ENCODE data around the gene ZNF503. TPM values are rescaled to one million over a fixed set of nuclear protein-coding genes. Genes with fewer than 3 reads are reported as not detected.
A peak's percentile ranks its signal among the peaks of the same experiment; 100 is the strongest.

The ZNF503 gene
- under 1 TPM; 0.11 to 0.21 TPM for total RNA-seq

DNA sequence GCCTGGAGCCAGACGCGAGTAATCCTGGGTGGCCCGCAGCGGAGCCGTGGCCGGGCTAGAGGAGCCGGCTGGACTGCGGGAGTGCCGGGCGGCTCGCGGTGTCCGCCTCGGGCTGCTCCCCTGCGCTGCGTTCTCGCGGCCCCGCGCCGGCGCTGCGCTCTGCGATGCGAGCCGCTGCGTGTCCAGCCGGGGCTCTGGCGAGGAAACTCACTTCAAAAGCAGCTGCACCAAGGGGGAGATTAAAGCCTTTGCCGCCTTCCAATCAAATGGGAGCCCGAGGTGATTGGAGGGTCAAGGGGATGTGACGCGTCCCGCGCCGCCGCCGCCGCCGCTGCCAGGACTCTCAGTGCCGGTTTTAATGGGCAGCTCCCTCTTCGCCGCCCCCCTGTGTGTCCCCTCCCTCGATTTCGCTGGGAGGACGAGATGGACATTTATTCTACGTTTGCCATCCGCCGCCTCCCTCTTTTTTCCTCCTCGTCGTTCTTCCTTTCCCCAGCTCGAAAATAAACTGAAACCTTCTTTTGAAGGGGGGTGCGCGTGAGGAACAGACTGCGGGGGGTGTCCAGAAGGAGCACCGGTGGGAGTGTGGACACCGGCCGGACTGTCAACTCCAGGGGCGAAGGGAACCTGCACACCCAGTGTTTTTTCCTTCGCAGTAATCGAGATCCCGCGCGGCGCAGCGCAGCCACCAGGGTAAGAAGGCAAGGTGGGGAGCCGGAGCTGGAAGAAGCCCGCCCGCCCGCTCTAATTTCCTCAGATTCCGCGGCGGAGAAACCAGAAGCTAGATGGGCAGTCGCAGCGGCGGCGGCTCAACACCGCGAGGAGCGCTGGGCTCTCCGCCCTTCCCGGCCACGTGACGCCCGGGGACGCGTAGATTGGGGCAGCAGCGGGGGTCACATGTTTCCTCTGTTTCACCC is at the start of gene ZNF503:
TSS of gene ZNF503 (minus strand) at position 196 of the 917 bp plus-strand sequence. CDS start 345 bp downstream, outside the sequence.
- DNase-seq (ENCODE audit: low spot score) (no peak), ATAC-seq (peak; percentile 72 to 80)
- H3K9me3 Mint-ChIP-seq: no peaks in the 10 kb centered on the region
- H3K36me3 Mint-ChIP-seq: no peaks in the 10 kb centered on the region
- peaks cover 43 to 53% of the 10 kb centered on the region in 2 donors for H3K27me3 Mint-ChIP-seq
- no peak within 1 kb of the TSS for H3K27ac Mint-ChIP-seq
- H3K4me1 Mint-ChIP-seq (ENCODE audit: low read depth in 2 of 2): peaks cover 15 to 24% of the 10 kb centered on the region in 2 donors
- peak within 1 kb of the TSS; percentile 85 for H3K4me3 Mint-ChIP-seq

DNA sequence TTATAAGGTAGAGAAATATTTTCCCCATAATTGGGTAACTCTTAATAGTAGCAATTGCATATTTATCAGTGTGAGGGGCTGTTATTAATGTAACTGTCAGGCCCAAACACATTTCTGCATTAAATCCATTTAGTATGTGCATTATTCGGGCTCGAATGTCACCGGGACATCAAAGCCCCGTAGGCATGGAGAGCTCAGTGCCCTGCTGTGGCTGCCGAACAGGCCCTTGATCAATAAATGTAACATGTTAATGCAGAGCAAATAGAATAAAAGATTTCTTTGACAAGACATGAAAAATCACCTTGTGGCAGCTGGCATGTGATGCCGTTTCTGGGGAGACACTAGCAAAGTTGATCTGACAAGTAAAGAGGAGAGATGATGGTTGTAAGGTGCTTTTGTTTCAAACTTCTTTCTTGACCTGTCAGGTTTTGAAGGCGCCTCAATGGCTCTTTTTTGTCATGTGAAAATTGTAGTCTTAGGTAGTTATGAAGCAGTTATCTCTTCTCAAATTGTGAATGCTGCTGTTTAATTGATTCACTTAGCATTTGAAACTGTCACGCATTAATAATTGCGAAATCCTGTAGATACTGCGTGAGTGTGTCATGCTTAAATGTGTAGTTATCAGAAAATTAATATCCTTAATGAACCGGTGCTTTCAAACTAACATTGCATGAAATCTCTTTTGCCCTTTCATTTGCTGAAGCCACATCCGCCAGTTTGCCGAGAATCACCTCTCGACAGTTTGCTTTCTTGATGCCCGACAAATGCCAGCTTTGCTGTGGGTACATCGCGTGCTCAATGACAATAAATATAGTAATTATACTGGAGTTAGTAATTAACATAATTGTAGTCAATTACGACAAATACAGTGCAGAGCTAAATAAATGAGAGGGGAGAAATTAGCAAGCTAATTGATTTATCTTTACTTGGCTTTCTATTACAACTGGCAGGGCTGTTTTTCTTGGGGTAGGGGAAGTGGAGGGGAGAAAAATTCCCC is 49.4 kb upstream of the ZNF503 start:
- Mint-ChIP-seq H3K4me1 (ENCODE audit: low read depth in 2 of 2) (no peaks in the 10 kb centered on the region), H3K36me3 (peaks cover 8% of the 10 kb centered on the region), H3K4me3 (no peak overlapping the region), H3K9me3 (peaks cover 4% of the 10 kb centered on the region), H3K27me3 (peaks cover 7% of the 10 kb centered on the region in 2 donors), H3K27ac (no peak overlapping the region)
- DNase-seq (ENCODE audit: low spot score) (no peak), ATAC-seq (no peak)

DNA sequence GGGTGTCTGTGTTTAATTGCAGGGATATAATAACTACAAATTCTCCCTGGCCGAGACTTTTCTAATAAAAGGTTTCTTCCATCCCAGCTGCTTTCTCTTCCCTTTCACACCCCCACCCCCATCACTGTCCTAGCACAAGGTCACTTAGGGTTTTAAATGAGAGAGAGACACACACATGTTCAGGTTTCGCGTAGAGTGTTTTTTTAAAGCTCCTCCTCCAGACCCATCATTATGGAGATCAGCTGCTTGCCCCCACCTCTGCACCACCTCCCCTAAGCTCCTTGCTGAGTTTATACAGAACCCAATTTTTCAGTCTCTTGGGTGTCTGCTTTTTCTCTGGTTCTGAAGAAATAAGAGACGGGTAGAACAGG is 48.5 kb upstream of the ZNF503 start:
- Mint-ChIP-seq H3K9me3 (peaks cover 4% of the 10 kb centered on the region), H3K27ac (no peak overlapping the region), H3K4me3 (no peak overlapping the region), H3K36me3 (peaks cover 8% of the 10 kb centered on the region), H3K4me1 (ENCODE audit: low read depth in 2 of 2) (no peaks in the 10 kb centered on the region), H3K27me3 (peaks cover 7% of the 10 kb centered on the region in 2 donors)
- DNase-seq (ENCODE audit: low spot score) (no peak), ATAC-seq (no peak)

- Mint-ChIP-seq H3K4me3 (no peak overlapping the region), H3K27ac (no peak overlapping the region), H3K9me3 (peaks cover 4% of the 10 kb centered on the region), H3K4me1 (ENCODE audit: low read depth in 2 of 2) (no peaks in the 10 kb centered on the region), H3K36me3 (peaks cover 8% of the 10 kb centered on the region), H3K27me3 (peaks cover 7% of the 10 kb centered on the region in 2 donors)
- DNase-seq (ENCODE audit: low spot score): no peak
- no peak for ATAC-seq
Observed at GRCh38 chr10:75449382-75450074, 48.0 kb upstream of the ZNF503 start.

DNA sequence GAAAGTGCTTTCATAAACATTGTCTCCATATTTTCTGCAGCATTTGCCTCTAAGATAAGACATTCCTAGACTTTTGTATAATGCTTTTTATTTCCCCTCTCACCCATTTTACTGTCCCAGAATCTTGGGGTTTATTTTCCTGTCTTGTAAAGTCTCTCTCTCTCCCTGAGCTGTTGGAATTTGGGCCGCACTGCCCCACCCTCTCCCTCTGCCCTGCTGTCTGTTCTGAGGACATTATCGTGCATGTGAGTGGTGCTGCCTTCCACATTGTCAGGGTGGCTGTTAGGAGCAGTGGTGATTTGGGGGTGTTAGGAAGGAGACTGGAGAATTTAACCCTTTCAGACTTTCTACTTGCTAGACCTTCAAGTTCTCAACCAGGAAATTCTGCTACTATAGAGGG is 46.6 kb upstream of the ZNF503 start:
- no peak overlapping the region for H3K4me3 Mint-ChIP-seq
- peaks cover 7% of the 10 kb centered on the region in 2 donors for H3K27me3 Mint-ChIP-seq
- H3K27ac Mint-ChIP-seq: no peak overlapping the region
- ATAC-seq: no peak
- DNase-seq (ENCODE audit: low spot score): no peak
- H3K4me1 Mint-ChIP-seq (ENCODE audit: low read depth in 2 of 2): no peaks in the 10 kb centered on the region
- H3K36me3 Mint-ChIP-seq: peaks cover 17% of the 10 kb centered on the region
- peaks cover 4% of the 10 kb centered on the region for H3K9me3 Mint-ChIP-seq

GRCh38 chr10:75446508-75446907 is 44.9 kb upstream of the ZNF503 start:
- H3K27ac Mint-ChIP-seq: no peak overlapping the region
- no peak for ATAC-seq
- H3K4me1 Mint-ChIP-seq (ENCODE audit: low read depth in 2 of 2): no peaks in the 10 kb centered on the region
- H3K36me3 Mint-ChIP-seq: peaks cover 28% of the 10 kb centered on the region
- H3K9me3 Mint-ChIP-seq: peaks cover 7% of the 10 kb centered on the region
- DNase-seq (ENCODE audit: low spot score): no peak
- H3K4me3 Mint-ChIP-seq: no peak overlapping the region
- peaks cover 7 to 15% of the 10 kb centered on the region in 2 donors for H3K27me3 Mint-ChIP-seq

DNA sequence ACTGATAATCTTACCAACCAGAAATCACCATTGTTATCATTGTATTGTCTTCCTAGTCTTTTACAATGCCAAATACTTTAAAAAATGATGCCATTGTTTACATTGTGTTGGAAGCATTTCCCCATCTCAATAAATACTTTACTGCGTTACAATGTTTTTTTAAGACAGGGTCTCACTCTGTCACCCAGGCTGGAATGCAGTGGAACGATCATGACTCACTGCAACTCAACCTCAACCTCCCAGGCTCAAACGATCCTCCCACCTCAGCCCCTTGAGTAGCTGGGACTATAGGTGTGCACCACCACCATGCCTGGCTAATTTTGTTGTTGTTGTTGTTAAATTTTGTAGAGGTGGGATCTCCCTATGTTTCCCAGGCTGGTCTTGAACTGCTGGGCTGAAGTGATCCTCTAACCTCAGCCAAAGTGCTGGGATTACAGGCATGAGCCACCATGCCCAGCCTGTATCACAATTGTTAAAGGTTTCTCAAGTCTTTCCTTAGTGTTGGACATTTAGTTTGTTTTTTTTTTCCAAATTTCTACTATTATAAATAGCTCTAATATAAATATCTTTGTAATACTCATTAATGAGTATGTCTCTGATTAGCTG is 43.3 kb upstream of the ZNF503 start:
- ATAC-seq (no peak), DNase-seq (ENCODE audit: low spot score) (no peak)
- peaks cover 4 to 21% of the 10 kb centered on the region in 2 donors for H3K27me3 Mint-ChIP-seq
- no peak overlapping the region for H3K4me3 Mint-ChIP-seq
- peaks cover 28% of the 10 kb centered on the region for H3K36me3 Mint-ChIP-seq
- H3K27ac Mint-ChIP-seq: no peak overlapping the region
- peaks cover 7% of the 10 kb centered on the region for H3K9me3 Mint-ChIP-seq
- H3K4me1 Mint-ChIP-seq (ENCODE audit: low read depth in 2 of 2): no peaks in the 10 kb centered on the region

GRCh38 chr10:75443362-75443761 is 41.8 kb upstream of the ZNF503 start:
- Mint-ChIP-seq H3K27me3 (peaks cover 8 to 21% of the 10 kb centered on the region in 2 donors), H3K9me3 (peaks cover 7% of the 10 kb centered on the region), H3K27ac (no peak overlapping the region), H3K4me3 (no peak overlapping the region), H3K36me3 (peaks cover 28% of the 10 kb centered on the region), H3K4me1 (ENCODE audit: low read depth in 2 of 2) (no peaks in the 10 kb centered on the region)
- DNase-seq (ENCODE audit: low spot score) (no peak), ATAC-seq (no peak)

DNA sequence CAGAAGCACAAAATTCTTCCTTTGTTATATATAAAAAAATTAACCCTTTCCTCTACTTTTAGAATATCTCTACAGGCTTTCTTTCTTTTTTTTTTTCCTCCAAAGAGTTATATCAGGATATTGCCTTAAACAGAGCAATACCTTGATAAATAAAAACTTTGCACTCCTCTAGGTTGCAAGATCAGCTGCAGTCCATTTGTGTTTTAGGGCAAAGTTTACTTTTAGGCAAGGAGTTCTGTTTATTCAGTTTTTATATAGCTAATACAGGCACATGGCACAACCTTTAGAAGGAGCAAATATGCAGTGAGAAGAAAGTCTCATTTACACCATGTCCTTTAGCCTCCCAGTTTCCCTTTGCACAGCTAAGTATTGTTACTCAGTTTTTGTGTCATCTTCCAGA is 40.1 kb upstream of the ZNF503 start:
- ATAC-seq (no peak), DNase-seq (ENCODE audit: low spot score) (no peak)
- Mint-ChIP-seq H3K9me3 (peaks cover 6% of the 10 kb centered on the region), H3K27ac (no peak overlapping the region), H3K36me3 (peaks cover 26% of the 10 kb centered on the region), H3K4me1 (ENCODE audit: low read depth in 2 of 2) (no peaks in the 10 kb centered on the region), H3K4me3 (no peak overlapping the region), H3K27me3 (peaks cover 10 to 19% of the 10 kb centered on the region in 2 donors)

DNA sequence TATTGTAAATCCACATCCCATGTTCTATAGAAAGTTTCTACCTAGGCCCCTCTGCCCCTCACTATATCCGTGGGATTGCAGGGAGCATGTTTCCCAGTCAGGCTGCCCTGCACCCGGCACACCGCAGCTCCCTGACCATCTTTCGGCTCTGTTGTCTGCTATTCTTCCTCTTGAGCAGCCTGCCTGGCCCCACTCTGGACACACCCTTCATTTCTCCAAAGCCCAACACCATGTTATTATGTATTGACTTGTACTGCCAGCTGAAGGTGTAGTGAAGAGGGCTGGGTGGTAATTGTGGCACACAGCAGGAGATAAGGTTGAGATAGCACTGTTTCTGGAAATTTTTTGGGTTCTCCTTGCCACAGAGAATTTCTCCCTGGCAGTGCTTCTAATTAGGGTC is 39.6 kb upstream of the ZNF503 start:
- DNase-seq (ENCODE audit: low spot score): no peak
- Mint-ChIP-seq H3K27me3 (peaks cover 10 to 14% of the 10 kb centered on the region in 2 donors), H3K4me1 (ENCODE audit: low read depth in 2 of 2) (no peaks in the 10 kb centered on the region), H3K4me3 (no peak overlapping the region), H3K9me3 (peaks cover 3% of the 10 kb centered on the region), H3K36me3 (peaks cover 21% of the 10 kb centered on the region), H3K27ac (no peak overlapping the region)
- no peak for ATAC-seq

DNA sequence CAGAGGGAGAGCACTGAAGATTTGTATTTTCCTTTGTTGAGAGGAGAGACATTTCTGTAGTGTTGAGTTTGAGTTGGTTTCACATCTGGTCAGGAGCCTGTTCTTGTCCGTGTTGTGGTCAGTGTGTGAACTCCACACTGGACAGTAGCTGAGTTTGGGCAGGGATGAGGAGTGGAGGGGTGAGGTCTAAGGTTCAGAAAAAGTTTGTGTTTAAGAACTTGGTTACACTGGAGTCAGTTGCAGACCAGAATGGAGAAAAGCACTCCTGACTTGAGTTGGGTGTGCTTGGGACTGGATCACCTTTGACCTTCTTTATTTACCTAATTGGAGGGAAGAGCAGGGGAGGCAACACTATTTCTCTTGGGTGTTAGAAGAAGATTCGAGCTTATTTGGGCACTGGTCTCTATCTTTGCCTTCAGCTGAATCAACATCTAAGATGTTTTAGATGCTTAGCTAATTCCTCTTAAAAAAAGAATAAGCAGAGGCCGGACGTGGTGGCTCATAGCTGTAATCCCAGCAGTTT is 38.8 kb upstream of the ZNF503 start:
- Mint-ChIP-seq H3K27ac (no peak overlapping the region), H3K9me3 (peaks cover 3% of the 10 kb centered on the region), H3K4me3 (no peak overlapping the region), H3K36me3 (peaks cover 20% of the 10 kb centered on the region), H3K27me3 (peaks cover 10 to 16% of the 10 kb centered on the region in 2 donors), H3K4me1 (ENCODE audit: low read depth in 2 of 2) (no peaks in the 10 kb centered on the region)
- ATAC-seq (no peak), DNase-seq (ENCODE audit: low spot score) (no peak)

- DNase-seq (ENCODE audit: low spot score) (no peak), ATAC-seq (no peak)
- Mint-ChIP-seq H3K36me3 (peaks cover 20% of the 10 kb centered on the region), H3K4me1 (ENCODE audit: low read depth in 2 of 2) (no peaks in the 10 kb centered on the region), H3K9me3 (peaks cover 3% of the 10 kb centered on the region), H3K4me3 (no peak overlapping the region), H3K27ac (no peak overlapping the region), H3K27me3 (peaks cover 10 to 22% of the 10 kb centered on the region in 2 donors)
Observed at GRCh38 chr10:75439811-75440210, 38.2 kb upstream of the ZNF503 start.

DNA sequence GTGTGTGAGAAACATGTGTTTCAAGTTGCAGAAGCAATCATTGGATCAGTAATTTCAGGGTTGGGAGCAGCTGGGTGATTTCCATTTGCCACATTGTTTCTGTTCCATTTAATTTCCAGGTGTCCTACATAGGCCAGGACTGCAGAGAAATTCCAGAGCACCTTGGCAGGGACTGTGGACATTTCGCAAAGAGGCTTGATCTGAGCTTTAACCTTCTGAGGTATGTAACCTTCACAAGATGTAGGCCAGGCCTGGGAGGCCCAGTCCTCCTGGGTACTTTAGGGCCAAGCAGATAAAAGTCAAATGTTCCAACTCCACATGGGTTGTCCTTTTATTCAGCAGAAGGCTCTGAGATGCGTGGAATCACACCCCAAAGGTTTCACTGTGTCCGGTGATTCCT is 36.7 kb upstream of the ZNF503 start:
- ATAC-seq: no peak
- H3K4me3 Mint-ChIP-seq: no peak overlapping the region
- no peak overlapping the region for H3K27ac Mint-ChIP-seq
- peaks cover 12 to 30% of the 10 kb centered on the region in 2 donors for H3K27me3 Mint-ChIP-seq
- H3K9me3 Mint-ChIP-seq: peaks cover 3% of the 10 kb centered on the region
- H3K4me1 Mint-ChIP-seq (ENCODE audit: low read depth in 2 of 2): no peaks in the 10 kb centered on the region
- no peak for DNase-seq (ENCODE audit: low spot score)
- H3K36me3 Mint-ChIP-seq: peaks cover 12% of the 10 kb centered on the region

Data from natural killer cell treated with Interleukin-12 subunit alpha and Interleukin-12 subunit beta and Interleukin-15 and Interleukin-18, amount 100 ng/mL, for 72 hours (primary cell).